Activated CD4-positive, CD25-positive, alpha-beta regulatory T cell (primary cell): Measurements from ENCODE around the gene COQ3.
"Not testable (repeated sequence)": the region's sequence is repeated elsewhere in the genome, so short reads cannot be mapped to it uniquely, and the experiment has no call there.

Source experiments
- DNase-seq, 4 experiments: peaks; one replicate each; lab custom pipeline; 2025; lab: John Stamatoyannopoulos, UW

COQ3 gene

DNA sequence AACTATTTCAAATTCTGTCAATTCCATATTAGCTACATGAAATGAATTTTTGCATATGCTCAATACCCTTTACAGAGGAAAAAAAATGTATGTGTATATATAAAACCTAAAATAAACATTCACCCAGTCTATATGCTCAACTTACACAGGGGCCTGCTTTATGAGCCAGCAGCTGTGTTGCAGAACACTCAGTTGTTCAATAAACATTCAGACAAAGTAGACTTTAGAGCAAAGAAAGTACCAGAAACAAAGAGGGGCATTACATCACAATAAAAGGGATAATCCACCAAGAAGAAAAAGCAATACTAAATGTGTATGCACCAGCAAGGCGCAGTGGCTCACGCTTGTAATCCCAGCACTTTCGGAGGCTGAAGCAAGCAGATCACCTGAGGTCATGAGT lies 9.5 kb downstream of the COQ3 start:
- DNase-seq = no peak

DNA sequence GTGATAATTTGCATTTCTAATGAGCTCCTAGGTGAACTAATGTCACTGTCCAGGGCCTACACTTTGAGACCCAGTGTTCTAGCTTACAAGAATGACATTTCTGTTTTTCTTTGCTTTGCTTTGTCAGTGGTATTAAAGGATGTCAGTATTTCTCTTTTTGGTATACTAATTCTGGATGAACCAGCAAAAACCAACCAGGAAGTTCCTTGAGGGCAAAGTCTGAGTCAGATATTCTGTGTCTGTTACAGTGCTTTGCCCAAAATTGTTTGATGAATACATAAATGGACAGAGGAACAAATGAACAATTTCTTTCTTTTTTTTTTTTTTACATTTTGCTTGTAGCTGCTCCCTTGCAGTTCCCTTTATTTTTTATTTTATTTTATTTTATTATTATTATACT lies 15.4 kb downstream of the COQ3 start:
- DNase-seq = no peak

DNA sequence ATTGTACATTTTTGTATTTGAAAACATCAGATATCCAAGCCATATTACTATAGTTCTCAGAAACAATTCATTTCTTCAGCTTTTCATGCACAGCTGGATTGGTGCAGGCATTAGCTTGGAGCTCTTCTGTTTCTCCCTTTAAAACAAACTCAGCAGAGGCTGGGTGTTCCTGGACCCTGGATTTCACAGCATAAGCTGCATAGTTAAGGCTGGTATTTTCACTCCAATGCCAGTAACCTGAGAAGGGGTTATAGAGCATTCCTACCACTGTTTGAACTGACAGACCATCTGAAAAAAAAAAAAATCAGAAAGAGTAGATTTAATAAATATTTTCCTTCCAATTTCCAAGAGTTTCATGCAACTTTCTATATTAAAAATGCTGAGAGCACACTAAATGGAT lies 24.5 kb downstream of the COQ3 start:
- DNase-seq = no peak

DNA sequence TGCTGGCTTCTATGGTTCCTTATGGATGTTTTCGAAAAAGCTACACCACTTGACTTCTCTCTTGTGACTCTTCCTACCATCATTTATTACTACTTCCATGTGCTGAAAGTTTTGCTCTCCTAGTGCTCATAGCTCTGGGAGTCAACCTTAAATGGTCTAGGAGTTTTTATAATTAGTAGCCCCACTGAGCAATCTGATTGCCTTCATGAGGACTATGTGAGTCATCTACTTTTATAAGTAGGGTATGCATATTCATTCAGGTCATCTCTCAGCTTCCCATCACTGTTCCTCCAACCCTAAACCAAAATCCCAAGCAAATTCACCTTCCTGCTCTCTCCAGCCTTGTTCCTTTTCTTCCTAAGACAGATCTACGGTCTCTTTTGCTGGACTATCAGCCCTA lies 27.1 kb downstream of the COQ3 start:
- DNase-seq = no peak

DNA sequence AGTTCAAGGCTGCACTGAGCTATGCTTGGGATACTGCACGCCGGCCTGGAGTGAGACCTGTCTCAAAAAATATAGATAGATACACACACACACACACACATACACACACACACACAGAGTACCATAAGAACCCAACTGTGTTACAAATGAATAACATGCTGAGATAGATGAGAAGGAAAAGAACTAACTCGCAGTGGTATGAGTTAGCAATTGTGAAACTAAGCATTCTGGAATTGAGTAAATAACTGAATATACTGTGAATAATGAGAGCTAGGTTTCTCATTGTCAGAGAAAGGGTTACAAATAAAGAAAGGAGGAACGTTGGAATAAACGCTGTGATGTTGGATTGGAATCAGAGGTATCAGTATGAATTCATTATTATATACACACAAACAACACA lies 30.0 kb downstream of the COQ3 start:
- no peak for DNase-seq

DNA sequence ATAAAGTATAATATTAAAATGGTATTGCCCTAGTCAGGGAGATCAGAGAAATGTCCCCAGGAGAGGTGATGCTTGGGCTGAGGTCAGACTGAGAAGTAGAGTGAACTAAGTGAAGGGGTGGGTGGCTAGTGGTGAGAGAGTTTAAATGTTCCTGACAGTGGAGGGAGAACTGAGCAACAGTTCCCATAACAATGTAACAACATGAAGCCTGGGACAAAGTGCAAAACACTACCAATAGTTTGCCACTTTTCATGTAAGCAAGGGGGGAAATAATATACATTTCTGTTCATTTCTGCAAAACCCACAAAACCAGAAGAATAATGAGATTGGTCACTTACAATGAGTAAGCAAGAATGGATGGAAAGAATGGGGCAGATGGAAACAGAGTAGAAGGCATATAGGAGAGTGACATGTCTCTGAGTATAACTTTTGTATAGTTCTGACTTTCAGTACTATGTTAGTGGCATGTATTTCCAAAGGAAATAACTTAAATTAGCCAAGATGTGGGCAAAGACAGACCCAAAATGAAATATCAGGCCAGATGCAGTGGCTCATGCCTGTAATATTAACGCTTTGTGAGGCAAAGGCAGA lies 31.2 kb downstream of the COQ3 start:
- DNase-seq = no peak

DNA sequence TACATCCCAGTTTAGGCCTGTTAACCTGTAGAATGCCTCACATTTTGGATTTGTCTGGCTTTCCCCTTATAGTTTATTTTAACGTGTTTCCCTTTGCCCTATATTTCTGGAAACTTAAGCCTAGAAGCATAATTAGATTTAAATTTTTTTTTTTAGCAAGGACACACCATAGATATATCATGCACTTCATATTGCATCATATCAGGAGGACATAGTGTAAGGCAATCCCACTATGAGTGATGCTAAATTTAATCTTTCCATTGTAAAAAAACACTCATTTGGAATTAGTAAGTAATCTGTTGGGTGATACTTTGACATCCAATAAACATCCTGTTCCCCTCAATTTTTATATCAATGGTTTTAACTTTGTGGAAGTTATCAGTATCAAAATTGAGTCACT lies 34.2 kb downstream of the COQ3 start:
- DNase-seq = no peak

DNA sequence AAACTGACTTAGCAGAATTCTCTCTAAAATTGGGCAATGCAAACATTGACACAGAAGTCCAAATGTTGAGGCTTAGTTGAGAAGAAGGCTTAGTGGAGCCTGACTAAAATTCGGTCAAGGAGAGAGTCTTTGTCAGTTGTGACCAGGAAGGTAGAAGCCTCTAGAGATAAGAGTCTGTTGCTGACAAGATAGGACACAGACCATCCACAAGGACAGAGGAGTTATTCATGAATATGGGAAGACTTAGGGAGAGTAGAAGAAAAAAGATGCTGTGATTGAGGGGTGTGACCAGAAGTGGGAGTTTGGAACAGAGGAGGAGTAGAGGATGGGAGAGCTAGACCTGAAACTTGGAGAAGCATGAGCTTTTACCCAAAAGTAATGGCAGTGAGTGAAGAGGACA lies 37.4 kb downstream of the COQ3 start:
- no peak for DNase-seq

DNA sequence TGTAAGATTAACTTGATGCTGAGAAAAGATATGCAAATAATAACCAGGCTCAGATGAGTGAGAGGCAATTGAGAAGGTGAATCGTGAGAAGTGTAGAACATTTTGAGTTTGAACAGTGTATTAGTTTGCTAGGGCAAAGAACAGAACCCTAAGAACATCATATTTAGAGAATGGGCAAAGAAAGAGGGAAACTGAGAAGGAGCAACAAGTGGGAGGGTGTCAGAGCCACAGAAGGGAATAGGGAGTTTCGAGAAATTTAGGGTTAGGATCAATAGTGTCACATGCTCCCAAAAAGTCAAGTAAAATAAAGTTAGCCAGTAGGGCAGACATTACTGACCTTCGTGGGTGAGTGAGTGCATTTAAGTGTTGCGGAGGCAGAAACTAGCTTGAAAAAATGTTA lies 39.0 kb downstream of the COQ3 start:
- no peak for DNase-seq

DNA sequence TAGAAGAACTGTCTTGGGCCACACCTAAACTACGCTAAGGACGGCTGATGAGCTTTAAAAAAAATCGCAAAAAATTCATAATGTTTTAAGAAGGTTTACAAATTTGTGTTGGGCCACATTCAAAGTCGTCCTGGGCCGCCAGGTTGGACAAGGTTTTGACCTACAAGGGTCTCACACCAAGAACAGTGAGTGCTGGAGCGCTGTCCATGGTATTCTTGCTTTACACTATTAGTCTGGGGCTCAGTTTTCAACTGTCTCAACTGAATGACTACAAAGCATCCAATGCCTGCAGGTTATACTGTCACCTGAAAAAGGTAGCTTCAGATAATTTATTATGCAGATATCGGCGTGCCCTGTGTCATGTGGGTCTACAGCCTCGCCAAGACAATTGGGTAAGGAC lies 40.9 kb downstream of the COQ3 start:
- no peak for DNase-seq

DNA sequence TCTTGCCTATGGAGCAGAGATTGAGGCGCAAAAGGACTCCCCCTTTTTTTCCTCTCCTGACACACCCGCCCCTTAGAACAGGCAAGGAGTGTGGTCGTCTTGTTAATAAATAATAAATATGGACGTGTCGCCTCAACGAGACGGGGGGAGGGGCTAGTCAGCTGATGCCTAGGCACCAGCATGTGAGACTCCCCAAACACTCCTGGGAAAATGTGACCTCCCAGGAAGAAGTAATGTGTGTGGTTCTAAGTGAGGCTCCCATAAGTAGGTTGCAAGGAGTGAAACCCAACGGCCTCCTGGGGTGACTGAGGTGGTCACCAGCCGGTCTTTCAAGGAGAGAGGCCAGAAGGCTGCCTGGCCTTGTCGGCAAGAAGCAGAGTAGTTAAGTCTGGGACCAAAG lies 43.4 kb downstream of the COQ3 start:
- no peak for DNase-seq

DNA sequence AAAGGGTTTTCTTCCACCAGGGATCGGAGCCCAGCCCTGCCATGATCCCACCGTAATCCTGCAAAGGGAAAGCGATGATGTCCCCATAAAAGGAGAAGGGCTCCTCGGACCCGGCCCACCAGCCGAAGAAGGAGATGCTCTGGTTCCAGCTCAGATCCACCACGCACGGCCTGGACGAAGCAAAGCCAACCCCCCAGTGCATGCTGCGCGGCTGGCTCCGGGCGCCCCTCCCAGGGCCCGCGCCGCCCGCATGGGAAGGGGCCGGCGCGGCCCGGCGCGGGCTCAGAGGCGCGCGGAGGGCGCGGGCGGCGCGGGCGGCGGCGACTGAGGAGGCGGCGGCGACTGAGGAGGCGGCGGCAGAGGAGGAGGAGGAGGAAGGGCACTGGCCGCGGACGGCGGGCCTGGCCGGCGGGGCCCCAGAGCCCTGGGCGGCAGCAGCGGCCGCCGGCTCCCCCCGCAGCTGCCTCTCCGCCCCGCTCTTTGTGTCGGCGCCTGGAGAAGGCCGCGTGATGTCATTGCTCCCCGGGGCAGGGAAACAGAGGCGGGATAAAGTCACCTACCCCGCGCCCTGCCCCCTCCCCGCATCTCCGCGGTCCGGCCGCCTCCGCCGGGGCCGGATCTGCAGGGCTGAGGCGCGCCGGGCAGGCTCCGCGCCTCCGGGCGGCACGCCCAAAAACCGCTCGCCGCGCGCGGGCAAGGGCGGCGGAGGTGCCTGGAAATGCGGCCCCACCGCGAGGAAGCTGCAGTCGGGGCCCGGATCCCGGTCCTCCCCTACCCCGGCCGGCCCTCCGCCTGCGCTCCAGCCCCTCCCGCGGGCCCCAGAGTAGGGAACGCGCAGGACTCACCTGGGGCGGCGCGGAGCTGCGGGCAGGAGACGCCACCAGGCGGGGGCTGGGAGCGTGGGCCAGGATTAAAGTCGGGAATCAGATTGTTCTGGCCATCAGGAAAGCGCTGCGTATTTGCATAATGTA lies 44.5 kb downstream of the COQ3 start, which contains the start of gene FAXC:
Gene FAXC, minus strand, starts transcription at position 504 of the 971 bp plus-strand sequence. Its CDS starts 302 bp downstream, at position 202.
- no peak for DNase-seq

DNA sequence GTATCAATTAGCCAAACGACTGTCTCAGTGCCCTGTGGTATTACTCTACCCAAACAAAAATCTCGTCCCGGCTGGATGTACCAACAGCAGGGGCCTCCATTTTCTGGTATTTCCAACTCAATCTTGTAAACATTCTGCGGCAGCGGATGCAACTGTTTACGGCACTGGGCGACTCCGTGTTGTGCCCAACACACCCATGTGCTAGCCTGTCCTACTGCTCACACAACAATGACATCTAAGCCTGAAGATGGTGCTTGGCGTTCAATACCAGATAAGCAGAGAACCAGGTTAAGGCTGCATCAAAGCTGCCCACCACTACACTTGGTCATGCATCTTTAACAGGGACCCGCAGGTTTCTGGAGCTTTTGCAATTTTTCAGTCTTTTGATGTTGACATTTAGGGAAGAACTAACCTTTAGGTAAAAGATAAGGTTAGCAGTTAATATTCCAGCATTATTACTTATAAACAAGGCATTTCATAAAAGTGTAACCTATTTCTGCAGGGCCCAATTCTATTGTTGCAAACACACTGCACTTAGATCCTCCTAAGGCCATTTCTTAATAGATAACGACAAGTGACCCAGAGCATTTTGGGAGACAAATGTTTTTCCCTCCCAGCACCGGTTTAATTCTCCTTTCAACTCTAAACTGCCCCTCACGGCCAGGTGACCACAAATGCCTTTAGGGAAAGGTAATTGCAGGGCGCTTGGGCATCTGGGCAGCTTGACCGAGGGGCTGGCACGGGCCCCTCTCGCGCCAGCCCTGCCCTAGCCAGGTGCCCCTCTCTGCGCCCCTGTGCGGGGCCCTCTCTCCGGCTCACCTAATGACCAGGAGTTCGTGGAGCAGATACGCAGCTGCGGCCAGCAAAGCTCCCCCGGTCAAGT lies 45.5 kb downstream of the COQ3 start:
- DNase-seq = no peak

DNA sequence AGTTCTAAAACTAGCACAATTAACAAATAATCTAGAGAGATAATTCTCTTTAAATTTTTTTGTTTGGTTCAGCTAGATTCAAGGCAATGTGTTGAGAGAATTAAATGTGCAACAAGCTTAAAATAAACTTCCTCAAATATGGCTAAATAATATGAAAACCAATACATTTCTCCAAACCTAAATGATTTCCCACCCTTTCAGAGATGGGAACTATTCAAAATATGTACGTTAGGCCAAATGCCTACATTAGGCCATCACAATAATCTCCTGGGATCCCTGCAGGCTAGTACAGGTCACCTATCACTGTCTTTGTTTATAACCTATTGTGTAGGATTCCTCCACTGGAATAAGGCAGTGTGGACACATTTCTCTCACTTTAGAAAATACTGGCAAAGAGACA lies 46.2 kb downstream of the COQ3 start:
- DNase-seq = no peak

DNA sequence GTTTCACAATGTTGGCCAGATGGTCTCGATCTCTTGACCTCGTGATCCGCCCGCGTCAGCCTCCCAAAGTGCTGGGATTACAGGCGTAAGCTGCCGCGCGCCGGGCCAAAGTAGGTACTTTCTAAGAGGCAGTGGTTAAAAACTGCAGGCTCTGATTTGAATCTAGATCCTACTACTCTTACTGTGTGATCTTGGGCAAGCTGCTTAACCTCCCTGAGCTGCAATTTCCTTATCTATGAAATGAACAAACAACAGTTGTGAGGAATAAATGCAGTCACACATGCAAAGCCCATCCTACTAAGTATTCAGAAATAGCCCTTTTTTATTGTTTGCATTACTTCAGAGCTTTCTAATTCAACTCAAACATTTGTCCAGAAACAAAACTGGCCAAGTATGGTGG lies 47.4 kb downstream of the COQ3 start:
- no peak for DNase-seq

DNA sequence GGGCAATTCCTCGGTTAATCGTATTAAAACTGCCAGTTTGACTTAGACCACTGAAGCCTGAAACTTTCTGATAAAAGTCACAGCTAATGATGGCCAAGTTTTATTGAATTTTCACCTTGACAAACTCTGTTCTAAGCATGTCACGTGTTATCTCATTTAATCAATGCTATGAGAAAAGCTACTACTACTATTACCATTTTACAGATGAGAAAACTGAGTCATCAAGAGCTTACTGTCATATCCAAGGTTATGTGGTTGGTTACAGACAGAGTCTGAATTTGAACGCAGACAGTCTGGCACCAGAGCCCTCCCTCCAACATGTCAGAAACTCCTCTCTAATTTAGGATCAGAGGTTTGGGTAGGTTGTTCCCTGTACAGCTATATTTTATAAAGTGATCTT lies 48.8 kb downstream of the COQ3 start:
- no peak for DNase-seq

DNA sequence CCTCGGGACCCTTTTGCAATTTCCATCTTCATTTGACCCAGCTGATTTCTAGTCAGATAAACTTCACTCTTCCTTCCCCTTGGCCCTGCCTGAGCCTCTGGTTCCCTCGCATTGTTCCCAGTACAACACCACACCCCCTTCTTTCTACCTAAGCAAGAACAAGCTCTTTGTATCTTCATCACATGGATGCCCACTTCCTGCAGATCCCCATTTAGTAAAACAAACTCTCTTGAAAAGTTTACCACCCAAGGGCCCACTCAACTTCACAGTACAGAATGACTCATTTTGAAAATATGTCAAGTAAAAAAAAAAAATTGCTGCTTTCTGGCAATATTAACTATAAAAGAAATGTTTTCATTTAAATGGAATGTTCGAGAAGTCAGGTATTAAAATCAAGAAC lies 49.7 kb downstream of the COQ3 start:
- DNase-seq = no peak

DNA sequence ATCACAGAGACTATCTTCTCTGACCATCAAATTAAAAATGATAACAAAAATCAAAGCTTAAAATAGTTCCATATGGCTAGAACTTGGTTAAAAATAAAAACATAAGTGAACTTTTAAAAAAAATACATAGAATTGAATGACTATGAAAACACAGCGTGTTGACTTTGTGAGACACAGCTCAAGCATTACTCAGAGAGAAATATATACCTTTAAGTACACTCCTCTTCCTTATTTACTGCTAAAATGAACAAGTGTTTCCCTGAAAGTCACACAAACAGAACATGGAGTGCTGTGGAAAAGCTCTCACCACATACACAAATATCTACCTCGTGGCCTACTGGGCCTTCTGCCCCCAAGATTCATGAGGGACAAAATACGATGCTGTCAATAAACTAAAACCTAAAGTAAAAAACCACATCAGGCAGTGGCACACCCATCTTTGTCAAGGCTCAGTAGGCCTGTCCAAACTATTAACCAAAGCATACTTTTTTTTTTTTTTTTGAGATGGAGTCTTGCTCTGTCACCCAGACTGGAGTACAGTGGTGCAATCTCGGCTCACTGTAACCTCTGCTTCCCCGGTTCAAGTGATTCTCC lies 52.0 kb downstream of the COQ3 start:
- DNase-seq = no peak

DNA sequence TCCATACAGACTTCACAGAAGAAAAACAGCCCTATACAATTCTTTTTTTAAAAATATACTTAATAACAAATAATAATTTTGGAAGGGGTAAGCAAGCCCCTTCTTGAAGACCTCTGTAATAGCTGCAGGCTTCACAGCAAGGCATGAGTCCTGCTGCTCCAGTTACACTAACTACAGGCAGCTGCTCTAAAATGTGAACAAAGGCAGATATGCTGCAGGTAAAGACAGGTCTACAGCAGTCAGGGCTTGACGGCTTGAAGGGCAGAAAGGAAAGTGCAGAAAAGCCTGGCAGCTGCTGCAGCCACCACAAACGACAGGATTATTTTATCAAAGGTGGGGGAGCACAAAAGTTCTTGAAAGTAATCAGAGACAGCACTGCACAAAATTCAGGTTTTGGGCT lies 55.8 kb downstream of the COQ3 start:
- DNase-seq = no peak

DNA sequence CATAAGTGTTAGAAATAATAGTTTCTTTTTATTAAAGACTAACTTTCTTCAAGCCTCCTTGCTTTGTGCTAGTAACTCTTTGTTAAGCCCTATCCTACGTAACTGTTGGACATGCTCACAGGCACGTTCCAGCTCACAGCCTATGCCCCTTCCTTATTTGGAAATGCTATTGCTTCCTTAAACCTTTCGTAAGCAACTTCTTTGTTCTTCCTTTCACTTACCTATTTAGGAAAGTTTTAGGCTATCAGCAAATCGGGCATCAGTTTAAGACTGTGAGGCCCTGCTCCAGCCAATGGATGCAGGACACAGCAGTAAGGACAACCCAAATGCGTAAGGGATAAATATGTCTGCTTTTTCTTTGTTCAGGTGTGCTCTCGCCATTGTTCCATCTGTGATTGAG lies 58.7 kb downstream of the COQ3 start:
- not testable (repeated sequence) for DNase-seq

DNA sequence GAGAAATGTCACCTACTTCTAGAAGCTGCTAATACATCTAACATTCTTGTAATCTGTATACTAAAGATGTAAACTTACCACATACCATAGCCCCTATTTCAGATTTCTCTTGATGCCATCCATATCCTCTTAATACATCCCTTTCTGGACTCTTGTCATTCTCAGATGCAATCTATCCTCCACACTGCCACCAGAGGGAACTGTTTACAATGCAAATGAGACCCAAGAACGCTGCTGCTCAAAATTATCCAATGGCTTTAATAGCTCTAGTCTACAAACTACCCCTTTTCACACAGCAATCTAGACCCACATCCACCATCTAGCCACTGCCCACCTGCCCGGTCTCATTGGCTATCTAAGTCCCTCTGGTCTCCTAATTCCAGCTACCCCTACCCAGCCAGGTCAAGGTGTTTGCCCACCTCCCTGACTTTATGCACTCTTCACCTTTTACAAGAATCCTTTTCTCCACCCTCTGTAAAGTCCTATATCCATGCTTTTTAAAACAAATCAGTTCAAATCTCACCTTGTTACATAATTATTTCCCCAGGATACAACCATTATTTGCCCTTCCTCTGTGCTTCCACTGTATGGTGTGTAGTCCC lies 59.4 kb downstream of the COQ3 start:
- no peak for DNase-seq

DNA sequence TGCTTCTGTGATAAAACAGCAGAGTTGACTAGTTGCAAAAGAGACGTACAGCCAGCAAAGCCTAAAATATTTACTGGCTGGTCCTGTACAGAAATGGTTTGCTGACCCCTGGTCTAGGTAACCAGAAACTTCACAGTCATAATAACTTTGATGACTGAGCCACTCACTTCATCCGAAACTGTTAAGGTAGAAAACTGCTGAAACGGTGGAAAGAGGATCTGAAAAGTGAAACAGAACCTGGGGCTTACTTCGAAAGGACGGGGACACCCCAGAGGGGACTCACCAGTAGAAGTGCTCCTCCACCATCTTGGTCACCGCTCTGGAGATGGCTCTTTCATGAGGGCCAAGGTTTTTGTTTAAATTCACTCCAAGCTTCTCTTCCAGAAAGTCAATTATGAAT lies 60.9 kb downstream of the COQ3 start:
- DNase-seq = no peak
